GM18909 (cell line): ENCODE results near the gene GFY.
"Not testable (repeated sequence)": the region's sequence is repeated elsewhere in the genome, so short reads cannot be mapped to it uniquely, and the experiment has no call there.

Experiments
- ATAC-seq: cut with Tn5 transposase; IDR thresholded peaks from one replicate; pipeline ENCODE4 v1.9.1; 2021; ENCODE audit warnings: mild to moderate bottlenecking; ENCODE audit not compliant: unreplicated experiment, poor library complexity

GFY gene

DNA sequence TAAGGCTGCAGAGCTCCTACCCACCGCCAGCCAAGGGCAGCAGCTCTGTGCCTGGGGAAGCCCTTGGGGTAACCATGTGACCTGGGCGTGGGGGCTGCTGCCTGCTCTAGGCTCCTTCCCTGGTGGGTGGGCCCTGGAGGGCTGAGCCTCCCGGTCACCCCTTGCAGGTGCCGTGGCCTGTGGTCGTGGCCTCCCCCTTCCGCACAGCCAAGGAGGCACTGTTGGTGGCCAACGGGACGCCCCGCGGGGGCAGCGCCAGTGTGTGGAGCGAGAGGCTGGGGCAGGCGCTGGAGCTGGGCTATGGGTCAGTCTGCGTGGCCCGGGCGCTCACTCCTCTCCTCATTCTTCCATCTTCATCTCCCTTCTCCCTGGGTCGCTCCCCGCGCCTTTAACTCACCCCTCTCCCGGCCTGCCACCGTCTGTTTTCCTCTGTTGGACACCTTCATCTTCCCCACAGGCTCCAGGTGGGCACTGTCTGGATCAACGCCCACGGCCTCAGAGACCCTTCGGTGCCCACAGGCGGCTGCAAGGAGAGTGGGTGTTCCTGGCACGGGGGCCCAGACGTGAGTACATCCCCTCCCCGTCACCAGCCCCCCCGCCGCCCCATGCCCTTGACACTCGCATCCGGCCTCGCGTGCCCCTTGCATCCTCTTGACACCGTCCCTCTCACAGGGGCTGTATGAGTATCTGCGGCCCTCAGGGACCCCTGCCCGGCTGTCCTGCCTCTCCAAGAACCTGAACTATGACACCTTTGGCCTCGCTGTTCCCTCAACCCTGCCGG is 39.0 kb downstream of the GFY start:
- no peak for ATAC-seq

DNA sequence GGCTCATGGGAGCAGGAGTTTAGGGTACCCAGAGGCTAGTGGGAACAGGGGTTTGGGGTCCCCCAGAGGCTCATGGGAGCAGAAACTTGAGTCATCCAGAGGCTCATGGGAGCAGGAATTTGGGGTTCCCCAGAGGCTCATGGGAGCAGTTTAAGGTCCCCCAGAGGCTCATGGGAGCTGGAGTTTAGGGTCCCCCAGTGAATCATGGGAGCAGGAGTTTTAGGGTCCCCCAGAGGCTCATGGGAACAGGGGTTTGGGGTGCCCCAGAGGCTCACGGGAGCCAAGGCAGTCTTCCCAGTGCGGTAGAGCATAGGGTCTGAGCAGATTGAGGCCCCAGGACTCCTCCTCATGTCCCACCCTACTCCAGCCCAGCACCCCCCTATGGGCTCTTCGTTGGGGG is 40.2 kb downstream of the GFY start:
- no peak for ATAC-seq

DNA sequence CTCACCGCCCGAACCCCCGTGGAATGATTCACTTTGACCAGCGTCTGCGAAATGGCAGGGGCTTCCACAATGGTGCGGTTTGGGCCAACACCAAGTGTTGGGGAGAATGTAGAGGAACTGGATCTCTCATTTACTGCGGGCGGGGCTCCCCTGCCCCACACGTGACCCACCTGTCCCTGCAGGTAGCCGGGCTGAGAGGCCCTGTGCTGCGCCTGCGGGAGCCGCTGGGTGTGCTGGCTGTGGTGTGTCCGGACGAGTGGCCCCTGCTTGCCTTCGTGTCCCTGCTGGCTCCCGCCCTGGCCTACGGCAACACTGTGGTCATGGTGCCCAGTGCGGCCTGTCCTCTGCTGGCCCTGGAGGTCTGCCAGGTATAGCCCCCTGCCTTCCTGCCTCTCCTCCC is 43.0 kb downstream of the GFY start:
- no peak for ATAC-seq

DNA sequence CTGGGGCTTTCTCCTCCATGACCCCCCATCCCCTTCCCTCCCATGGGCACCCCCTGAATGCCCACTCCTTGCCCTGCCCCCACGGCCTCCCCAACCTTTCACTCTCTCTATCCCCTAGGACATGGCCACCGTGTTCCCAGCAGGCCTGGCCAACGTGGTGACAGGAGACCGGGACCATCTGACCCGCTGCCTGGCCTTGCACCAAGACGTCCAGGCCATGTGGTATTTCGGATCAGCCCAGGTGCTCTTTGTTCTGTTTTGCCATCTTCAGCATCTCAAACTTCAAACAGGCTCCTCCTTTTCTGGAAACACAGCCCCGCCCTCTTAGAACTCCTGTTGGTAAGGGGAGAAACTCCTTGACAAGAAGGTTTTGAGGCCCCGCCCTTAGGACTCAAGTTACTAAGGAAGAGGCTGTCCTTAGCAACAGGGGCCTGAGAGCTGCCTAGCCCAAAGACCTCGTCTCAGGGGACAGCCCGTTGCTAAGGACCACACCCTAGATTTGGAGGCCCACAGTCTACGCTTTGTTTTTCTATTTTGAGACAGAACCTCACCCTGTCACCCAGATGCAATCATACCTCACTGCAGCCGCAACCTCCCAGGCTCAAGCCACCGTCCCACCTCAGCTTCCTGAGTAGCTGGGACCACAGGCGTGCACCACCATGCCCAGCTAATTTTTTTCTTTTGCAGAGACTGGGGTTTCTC is 43.7 kb downstream of the GFY start:
- peak; percentile 57 for ATAC-seq

DNA sequence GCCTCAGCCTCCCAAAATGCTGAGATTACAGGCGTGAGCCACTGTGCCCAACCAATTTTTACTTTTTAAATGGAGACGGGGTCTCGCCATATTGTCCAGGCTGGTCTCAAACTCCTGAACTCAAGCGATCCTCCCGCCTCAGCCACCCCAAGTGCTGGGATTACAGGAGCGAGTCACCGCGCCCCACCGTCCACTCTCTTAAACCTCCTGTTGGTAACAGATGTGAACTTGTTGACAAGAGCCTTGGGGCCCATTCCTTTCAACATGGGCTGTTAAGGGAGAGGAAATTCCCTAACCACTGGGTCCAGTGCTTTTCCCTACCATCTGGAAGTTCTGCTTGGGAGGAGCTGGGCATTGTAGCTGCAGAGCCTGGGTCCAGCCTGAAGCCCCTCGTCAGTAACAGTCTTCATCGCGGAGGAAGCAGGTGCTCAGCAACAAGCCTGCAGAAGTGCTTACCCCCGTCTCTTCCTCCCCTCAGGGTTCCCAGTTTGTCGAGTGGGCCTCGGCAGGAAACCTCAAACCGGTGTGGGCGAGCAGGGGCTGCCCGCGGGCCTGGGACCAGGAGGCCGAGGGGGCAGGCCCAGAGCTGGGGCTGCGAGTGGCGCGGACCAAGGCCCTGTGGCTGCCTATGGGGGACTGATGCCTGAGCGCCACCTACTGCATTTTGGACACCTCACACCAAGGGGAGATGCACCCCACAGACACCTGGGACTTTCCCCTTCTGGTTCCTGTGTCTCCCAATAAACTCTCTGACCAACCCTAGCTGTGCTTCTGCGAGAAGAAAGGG is 44.8 kb downstream of the GFY start:
- ATAC-seq: peak; percentile 56

DNA sequence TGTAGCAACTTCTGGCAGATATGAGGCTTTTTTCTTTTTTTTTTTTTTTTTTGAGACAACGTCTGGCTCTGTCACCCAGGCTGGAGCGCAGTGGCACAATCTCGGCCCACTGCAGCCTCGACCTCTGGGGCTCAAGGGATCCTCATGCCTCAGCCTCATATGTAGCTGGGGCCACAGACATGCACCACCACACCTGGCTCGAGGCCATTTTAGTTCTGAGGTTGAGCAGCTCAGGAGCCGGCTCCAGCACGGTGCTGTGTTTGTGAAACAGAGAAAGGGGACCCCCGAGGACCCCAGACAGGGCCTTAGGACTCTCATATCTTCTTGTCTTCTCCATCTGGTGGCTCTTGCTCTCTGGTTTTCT is 45.4 kb downstream of the GFY start:
- no peak for ATAC-seq

DNA sequence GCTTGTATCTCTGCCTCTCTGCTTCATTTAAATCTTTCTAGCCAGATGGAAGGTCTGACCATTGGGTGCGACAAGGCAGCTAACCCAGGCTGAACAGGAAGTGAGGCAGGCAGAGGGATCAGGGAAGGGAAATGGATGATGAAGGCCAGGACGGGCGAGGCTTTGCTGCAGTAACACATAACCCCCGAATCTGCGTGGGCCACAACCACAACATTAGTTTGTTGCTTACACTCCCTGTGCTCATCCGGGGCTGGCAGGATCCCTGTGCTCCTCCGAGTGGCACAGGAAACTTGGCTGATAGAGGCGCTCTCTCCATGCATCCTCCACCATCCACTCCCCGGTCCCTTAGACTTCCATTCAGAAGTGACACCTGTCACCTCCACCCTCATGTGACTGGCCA is 47.7 kb downstream of the GFY start:
- no peak for ATAC-seq

DNA sequence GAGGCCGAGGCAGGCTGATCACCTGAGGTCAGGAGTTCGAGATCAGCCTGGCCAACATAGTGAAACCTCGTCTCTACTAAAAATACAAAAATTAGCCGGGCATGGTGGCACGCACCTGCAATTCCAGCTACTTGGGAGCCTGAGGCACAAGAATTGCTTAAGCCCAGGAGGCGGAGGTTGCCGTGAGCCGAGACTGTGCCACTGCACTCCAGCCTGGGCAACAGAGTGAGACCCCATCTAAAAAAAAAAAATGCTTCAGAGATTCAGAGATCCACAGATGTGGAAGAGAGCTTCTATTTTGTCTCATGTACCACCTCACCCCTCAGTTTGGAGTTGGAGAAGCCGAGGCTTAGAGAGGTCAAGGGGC is 48.3 kb downstream of the GFY start:
- ATAC-seq: not testable (repeated sequence)

DNA sequence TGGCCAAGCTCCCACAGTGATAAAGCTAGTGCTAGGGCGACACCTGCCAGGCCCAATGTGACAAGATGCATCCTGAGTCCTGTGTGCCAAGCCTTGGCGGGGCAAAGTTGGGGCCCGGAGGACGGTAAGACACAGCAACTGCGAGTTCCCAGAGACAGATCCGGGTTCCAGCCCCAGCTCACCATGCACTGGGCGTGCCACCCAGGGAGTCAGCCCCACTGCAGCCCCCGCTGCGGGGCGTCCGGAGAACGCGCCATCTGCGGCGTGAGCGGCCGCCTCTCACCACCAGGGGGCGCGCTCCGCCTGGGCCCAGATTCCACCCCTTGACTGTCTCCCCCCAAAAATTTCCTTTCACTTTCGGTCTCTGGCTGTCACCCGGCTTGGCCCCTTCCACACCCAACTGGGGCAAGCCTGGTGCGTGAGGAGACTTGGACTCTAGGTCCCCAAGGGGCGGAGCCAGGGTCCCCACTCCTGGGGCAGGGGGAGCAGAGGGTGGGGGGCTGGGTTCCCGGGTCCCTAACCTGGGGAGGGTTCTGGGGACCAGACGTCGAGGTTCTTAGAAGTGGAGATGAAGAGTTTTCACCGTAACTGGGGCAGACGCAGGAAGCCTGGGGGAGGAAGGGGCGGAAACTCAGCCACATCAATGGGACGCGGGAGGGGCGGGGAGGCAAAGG is 48.8 kb downstream of the GFY start, which contains the start of gene FLT3LG:
Gene FLT3LG (plus strand): TSS at position 348 of the 674 bp plus-strand sequence. CDS start 425 bp downstream, outside the sequence.
- peak; percentile 59 for ATAC-seq

DNA sequence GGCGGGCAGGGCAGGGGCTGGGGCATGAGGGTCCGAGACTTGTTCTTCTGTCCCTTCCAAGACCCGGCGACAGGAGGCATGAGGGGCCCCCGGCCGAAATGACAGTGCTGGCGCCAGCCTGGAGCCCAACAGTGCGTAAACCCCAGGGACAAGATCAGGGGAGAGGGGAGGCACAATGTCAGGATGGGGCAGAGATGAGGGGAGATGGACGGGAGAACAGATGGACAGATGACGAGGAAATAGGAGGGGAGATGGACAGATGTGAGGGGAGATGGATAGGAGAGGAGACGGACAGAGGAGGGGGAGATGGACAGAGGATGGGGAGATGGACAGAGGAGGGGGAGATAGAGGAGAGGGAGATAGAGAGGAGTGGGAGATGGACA is 49.3 kb downstream of the GFY start:
- ATAC-seq: no peak

DNA sequence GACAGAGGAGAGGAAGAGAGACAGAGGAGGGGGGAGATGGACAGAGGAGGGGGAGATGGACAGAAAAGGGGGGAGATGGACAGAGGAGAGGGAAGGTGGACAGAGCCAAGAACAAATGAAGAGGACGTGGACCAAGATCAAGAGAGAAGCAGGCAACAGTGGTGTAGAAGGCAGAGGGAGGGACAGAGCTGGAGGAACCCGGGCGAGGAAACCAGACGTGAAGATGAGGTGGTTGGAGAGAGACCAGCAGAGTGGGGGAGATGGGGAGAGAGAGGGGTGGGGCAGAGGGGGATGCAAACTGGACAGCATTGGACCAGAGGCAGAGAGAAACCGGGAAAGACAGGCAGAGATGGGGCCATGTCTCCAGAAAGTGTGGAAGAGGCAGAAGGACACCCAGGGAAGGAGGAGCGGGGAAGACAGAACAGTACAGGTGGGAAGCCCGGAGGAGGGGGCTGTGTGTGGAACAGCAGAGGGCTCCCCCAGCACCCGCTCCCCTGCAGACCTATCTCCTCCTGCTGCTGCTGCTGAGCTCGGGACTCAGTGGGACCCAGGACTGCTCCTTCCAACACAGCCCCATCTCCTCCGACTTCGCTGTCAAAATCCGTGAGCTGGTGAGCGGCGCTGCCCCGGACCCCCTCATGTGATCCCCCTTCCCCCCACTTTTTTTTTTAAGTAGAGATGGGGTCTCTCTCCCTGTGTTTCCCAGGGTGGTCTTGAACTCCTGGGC is 50.2 kb downstream of the GFY start:
- no peak for ATAC-seq

DNA sequence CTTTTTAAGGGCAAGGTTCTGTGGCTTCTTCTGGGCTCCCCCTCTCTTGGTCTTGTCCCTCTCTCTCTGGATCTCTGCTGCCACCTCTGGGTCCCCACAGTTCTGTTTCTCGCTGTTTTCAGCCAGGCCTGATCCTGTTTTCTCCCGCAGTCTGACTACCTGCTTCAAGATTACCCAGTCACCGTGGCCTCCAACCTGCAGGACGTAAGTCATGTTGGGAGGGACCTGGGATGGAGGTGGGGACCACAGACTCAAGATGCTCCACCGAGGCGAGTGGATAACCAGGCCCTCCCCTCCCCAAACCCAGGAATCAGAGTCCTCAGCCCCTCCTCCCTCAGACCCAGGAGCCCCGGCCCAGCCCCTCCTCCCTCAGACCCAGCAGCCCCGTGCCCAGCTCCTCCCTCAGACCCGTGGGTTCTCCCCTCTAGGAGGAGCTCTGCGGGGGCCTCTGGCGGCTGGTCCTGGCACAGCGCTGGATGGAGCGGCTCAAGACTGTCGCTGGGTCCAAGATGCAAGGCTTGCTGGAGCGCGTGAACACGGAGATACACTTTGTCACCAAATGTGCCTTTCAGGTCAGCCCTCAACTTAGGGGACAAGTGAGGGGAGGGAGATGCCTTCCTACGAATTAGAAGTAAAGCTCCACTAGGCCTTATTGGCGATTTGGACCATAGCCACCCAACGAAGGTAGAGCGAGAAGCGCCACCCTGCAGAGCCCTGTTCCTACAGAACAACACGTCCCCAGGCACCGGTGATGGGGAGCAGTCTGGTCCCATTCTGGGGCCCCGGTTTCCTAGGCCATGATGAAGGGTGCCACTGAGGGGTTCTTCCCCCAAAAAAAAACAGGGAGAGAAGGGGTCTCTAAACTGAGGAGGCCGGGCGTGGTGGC is 51.0 kb downstream of the GFY start:
- ATAC-seq: no peak
